WTC11 (cell line): Measurements from ENCODE around the gene ZFP36L1. TPM values are rescaled to one million over a fixed set of nuclear protein-coding genes. Genes with fewer than 3 reads are reported as not detected.

Experiments
- ATAC-seq: fragments of 200-7000 bp; cut with Tn5 transposase; 2 replicates; pipeline ENCODE4 v1.10.0; 2021; ENCODE audit warnings: mild to moderate bottlenecking, moderate library complexity
- CTCF ChIA-PET: fragments of 300-600 bp; sonication (Branson Sonifier 250); formaldehyde crosslinking; loops from one replicate; lab custom pipeline; 2021; ENCODE audit warnings: antibody characterized with exemption; lab: Charles Lee
- POLR2A ChIA-PET: fragments of 350-600 bp; sonication (Branson Sonifier 250); formaldehyde crosslinking; loops from one replicate; lab custom pipeline; 2021; ENCODE audit warnings: antibody characterized with exemption; lab: Charles Lee
- DNase-seq: peaks from one replicate; pipeline ENCODE4 v3.0.0; 2021; ENCODE audit warnings: low spot score
- H3K27ac Mint-ChIP-seq: 2 replicates; pipeline ENCODE4 v1.8.0; 2021; ENCODE audit warnings: mixed read lengths
- H3K27me3 Mint-ChIP-seq: 2 replicates; pipeline ENCODE4 v1.8.0; 2021; ENCODE audit warnings: low read depth, mild to moderate bottlenecking, moderate library complexity, mixed read lengths
- H3K36me3 Mint-ChIP-seq: 2 replicates; pipeline ENCODE4 v1.8.0; 2021; ENCODE audit warnings: mixed read lengths
- H3K4me1 Mint-ChIP-seq: 2 replicates; pipeline ENCODE4 v1.8.0; 2022; ENCODE audit warnings: mixed read lengths
- H3K4me3 Mint-ChIP-seq: 2 replicates; pipeline ENCODE4 v1.8.0; 2021; ENCODE audit warnings: mild to moderate bottlenecking, moderate library complexity, mixed read lengths
- H3K9me3 Mint-ChIP-seq: 2 replicates; pipeline ENCODE4 v1.8.0; 2021; ENCODE audit warnings: mixed read lengths
- ARID4B ChIP-seq: sonication (generic); formaldehyde crosslinking; IDR thresholded peaks from 2 replicates; pipeline ENCODE4 v1.8.0; 2023; ENCODE audit warnings: missing genetic modification reagents, mild to moderate bottlenecking, borderline replicate concordance
- ATF6 ChIP-seq: sonication (generic); formaldehyde crosslinking; IDR thresholded peaks from 2 replicates; pipeline ENCODE4 v1.8.1; 2023; ENCODE audit warnings: mild to moderate bottlenecking, missing genetic modification reagents
- FOXJ3 ChIP-seq: sonication (generic); formaldehyde crosslinking; IDR thresholded peaks from 2 replicates; pipeline ENCODE4 v1.9.0; 2021; ENCODE audit warnings: missing genetic modification reagents, mild to moderate bottlenecking, borderline replicate concordance
- GRHL2 ChIP-seq: fragments of 250-450 bp; sonication (Bioruptor Pico); IDR thresholded peaks from 2 replicates; pipeline ENCODE4 v1.8.0; 2022; ENCODE audit warnings: mild to moderate bottlenecking, moderate library complexity; ENCODE audit not compliant: insufficient replicate concordance, severe bottlenecking
- HMGA2 ChIP-seq: fragments of 250-450 bp; sonication (Bioruptor Pico); IDR thresholded peaks from 2 replicates; pipeline ENCODE4 v1.4.0; 2021; ENCODE audit warnings: mild to moderate bottlenecking, moderate library complexity
- MYBL2 ChIP-seq: sonication (generic); formaldehyde crosslinking; IDR thresholded peaks from 2 replicates; pipeline ENCODE4 v1.8.1; 2023; ENCODE audit warnings: mild to moderate bottlenecking, moderate library complexity, missing genetic modification reagents
- NR1H2 ChIP-seq: sonication (generic); formaldehyde crosslinking; IDR thresholded peaks from 2 replicates; pipeline ENCODE4 v1.9.0; 2021; ENCODE audit warnings: mild to moderate bottlenecking, moderate library complexity, missing genetic modification reagents
- PREB ChIP-seq: sonication (generic); formaldehyde crosslinking; IDR thresholded peaks from 2 replicates; pipeline ENCODE4 v1.8.1; 2022; ENCODE audit warnings: mild to moderate bottlenecking, missing genetic modification reagents, moderate library complexity, borderline replicate concordance
- PRRX2 ChIP-seq: fragments of 250-450 bp; sonication (Bioruptor Pico); IDR thresholded peaks from 2 replicates; pipeline ENCODE4 v1.8.0; 2021; ENCODE audit warnings: mild to moderate bottlenecking
- SMAD4 ChIP-seq: sonication (generic); formaldehyde crosslinking; IDR thresholded peaks from 2 replicates; pipeline ENCODE4 v1.8.0; 2022; ENCODE audit warnings: mild to moderate bottlenecking, missing genetic modification reagents
- SOX15 ChIP-seq: fragments of 250-450 bp; sonication (Bioruptor Pico); IDR thresholded peaks from 2 replicates; pipeline ENCODE4 v1.9.0; 2021; ENCODE audit warnings: mild to moderate bottlenecking
- TCF7 ChIP-seq: sonication (generic); formaldehyde crosslinking; IDR thresholded peaks from 2 replicates; pipeline ENCODE4 v1.8.0; 2022; ENCODE audit warnings: mild to moderate bottlenecking, low read depth, missing genetic modification reagents, moderate library complexity
- TEAD1 ChIP-seq: sonication (generic); formaldehyde crosslinking; IDR thresholded peaks from 2 replicates; pipeline ENCODE4 v1.8.0; 2022; ENCODE audit warnings: mild to moderate bottlenecking, missing genetic modification reagents
- ZBTB21 ChIP-seq: sonication (generic); formaldehyde crosslinking; IDR thresholded peaks from 2 replicates; pipeline ENCODE4 v1.8.1; 2023; ENCODE audit warnings: mild to moderate bottlenecking, missing genetic modification reagents, borderline replicate concordance
- ZNF121 ChIP-seq: sonication (generic); formaldehyde crosslinking; IDR thresholded peaks from 2 replicates; pipeline ENCODE4 v1.8.0; 2023; ENCODE audit warnings: missing genetic modification reagents
- ZNF416 ChIP-seq: fragments of 250-450 bp; sonication (Bioruptor Pico); IDR thresholded peaks from 2 replicates; pipeline ENCODE4 v1.9.0; 2021; ENCODE audit warnings: mild to moderate bottlenecking, inconsistent platforms
- total RNA-seq: library from RNA; stranded (reverse); gene quantifications from 3 replicates; pipeline ENCODE4 v1.2.3, GENCODE V29; 2021
- TF ChIP-seq, protein P1 (sequence below): sonication (generic); formaldehyde crosslinking; IDR thresholded peaks from 2 replicates; pipeline ENCODE4 v1.8.1; 2023; ENCODE audit warnings: mild to moderate bottlenecking, missing genetic modification reagents, moderate library complexity
- TF ChIP-seq, protein P2 (sequence below): sonication (generic); formaldehyde crosslinking; IDR thresholded peaks from 2 replicates; pipeline ENCODE4 v1.8.1; 2022; ENCODE audit warnings: mild to moderate bottlenecking, moderate library complexity, missing genetic modification reagents

The ZFP36L1 gene
- total RNA-seq, 1 experiment from 2014 or later = 132 TPM

- Mint-ChIP-seq H3K9me3 (no peaks in the 10 kb centered on the region), H3K36me3 (peaks cover 5% of the 10 kb centered on the region), H3K4me3 (no peak overlapping the region), H3K4me1 (peaks cover 23% of the 10 kb centered on the region), H3K27ac (no peak overlapping the region; the same call in 1 of the 2 replicates), H3K27me3 (no peaks in the 10 kb centered on the region; the same call in 1 of the 2 replicates)
- ATAC-seq = no peak
- ChIA-PET CTCF (interaction anchor here (1.1 to 1.2 kb wide), 2 partner anchors 13 to 34 kb away, joined by 4 read pairs; no protein-coding TSS in a partner anchor), POLR2A (no interaction called here)
- no peak for TF ChIP-seq NR1H2 (CRISPR knock-in tag)
- TF ChIP-seq TCF7 = no peak
- no peak for TF ChIP-seq SOX15 (CRISPR knock-in tag)
- TF ChIP-seq ZNF416 (CRISPR knock-in tag) = no peak
- no peak for TF ChIP-seq ZNF121 (CRISPR knock-in tag)
- TF ChIP-seq ZBTB21 (CRISPR knock-in tag) = no peak
- no peak for TF ChIP-seq ARID4B (CRISPR knock-in tag)
- no peak for TF ChIP-seq ATF6 (CRISPR knock-in tag)
- no peak for DNase-seq
Measured at GRCh38 chr14:68782091-68782981, 10.5 kb downstream of the ZFP36L1 start.

DNA sequence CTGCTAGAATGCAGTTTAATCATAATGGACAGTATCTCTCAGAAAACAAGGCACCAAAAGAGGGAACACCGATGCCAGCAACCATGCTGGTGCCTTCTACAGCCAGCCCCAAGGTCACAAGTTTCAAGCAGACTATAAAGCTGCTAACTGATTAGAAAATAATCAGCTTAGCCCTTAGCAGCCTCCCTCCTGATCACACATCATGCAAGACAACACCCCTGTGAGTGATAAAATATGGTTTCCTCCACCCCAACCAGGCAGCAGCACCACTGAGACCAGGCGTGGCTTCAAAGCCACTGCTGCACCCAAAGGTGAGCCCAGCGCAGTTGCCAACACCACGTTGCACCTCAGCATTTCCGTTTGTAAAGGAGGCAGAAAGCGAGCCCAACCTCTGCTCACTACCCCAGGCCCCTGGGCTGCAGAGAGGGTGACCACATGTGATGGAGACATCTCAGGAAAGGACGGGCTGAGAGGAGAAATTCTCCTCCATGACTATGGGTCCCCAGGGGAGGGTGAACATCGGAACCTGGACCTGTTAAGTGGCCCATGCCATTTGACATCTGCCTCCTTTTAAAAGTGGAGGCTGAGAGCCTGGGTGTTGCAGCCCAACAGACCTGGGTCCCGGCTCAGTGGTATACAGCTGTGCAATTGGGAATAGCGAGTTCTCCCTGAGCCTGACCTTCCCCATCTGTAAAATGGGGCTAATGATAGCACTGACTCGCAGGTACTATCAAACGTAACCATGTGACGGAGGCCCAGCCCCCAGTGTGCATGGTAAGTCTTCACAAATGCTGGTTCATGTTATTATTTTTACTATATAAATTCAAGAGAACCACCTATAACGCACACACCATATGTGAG lies 11.5 kb downstream of the ZFP36L1 start:
- Mint-ChIP-seq H3K27ac (no peak overlapping the region), H3K4me1 (peaks cover 15% of the 10 kb centered on the region), H3K36me3 (no peaks in the 10 kb centered on the region), H3K9me3 (no peaks in the 10 kb centered on the region), H3K4me3 (no peak overlapping the region), H3K27me3 (no peaks in the 10 kb centered on the region; the same call in 1 of the 2 replicates)
- POLR2A ChIA-PET = interaction anchor here (0.8 to 1.0 kb wide), 2 partner anchors 9 to 42 kb away, joined by 3 read pairs; no protein-coding TSS in a partner anchor
- CTCF ChIA-PET = interaction anchor here (0.6 to 1.3 kb wide), 5 partner anchors 8 to 93 kb away, joined by 3 to 5 read pairs (median 3); no protein-coding TSS in a partner anchor
- ATAC-seq (no peak), DNase-seq (no peak)
- TF ChIP-seq MYBL2 (CRISPR knock-in tag) = no peak
- TF ChIP-seq SMAD4 (CRISPR knock-in tag) = no peak
- no peak for TF ChIP-seq FOXJ3 (CRISPR knock-in tag)
- TF ChIP-seq, protein P1, sequence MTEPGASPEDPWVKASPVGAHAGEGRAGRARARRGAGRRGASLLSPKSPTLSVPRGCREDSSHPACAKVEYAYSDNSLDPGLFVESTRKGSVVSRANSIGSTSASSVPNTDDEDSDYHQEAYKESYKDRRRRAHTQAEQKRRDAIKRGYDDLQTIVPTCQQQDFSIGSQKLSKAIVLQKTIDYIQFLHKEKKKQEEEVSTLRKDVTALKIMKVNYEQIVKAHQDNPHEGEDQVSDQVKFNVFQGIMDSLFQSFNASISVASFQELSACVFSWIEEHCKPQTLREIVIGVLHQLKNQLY (CRISPR knock-in tag) = no peak
- TF ChIP-seq ZNF121 (CRISPR knock-in tag) = no peak
- TF ChIP-seq GRHL2 (CRISPR knock-in tag) = no peak
- TF ChIP-seq, protein P2, sequence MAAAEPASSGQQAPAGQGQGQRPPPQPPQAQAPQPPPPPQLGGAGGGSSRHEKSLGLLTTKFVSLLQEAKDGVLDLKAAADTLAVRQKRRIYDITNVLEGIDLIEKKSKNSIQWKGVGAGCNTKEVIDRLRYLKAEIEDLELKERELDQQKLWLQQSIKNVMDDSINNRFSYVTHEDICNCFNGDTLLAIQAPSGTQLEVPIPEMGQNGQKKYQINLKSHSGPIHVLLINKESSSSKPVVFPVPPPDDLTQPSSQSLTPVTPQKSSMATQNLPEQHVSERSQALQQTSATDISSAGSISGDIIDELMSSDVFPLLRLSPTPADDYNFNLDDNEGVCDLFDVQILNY (CRISPR knock-in tag) = no peak
- no peak for TF ChIP-seq TEAD1 (CRISPR knock-in tag)
- no peak for TF ChIP-seq PREB (CRISPR knock-in tag)
- TF ChIP-seq PRRX2 = no peak
- TF ChIP-seq HMGA2 (CRISPR knock-in tag) = no peak
- no peak for TF ChIP-seq ARID4B (CRISPR knock-in tag)
